ENCODE data around the gene OR2J2. TPM values are rescaled to one million over a fixed set of nuclear protein-coding genes. Genes with fewer than 3 reads are reported as not detected.

The OR2J2 gene
- total and polyA plus RNA-seq, 2 of the 13 experiments (the other 11 are each of a cell fraction or from before 2014, with no cell fraction given) = 0.36 TPM; not detected in 1

DNA sequence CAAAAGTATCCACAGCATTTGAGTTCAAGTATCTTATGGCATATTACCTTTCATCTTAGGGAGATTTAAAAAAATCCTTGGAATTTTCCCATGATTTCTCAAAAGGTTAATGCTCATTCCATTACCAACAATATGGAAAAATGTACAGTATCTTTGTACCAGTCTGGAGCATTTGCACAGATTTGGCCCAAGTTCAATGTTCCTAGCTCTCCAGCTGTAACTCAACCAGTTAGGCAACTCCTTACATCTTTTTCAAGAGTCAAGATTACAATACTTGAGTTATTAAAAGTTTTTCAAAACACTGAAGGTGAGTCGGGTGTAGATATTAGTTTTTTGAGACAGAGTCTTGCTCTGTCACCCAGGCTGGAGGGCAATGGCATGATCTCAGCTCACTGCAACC is 1.0 kb downstream of the OR2J2 start:
- Histone ChIP-seq H3K9me3 (ENCODE audit: low read length) (no peaks in the 10 kb centered on the region), H3K27ac (ENCODE audit: extremely low read length, insufficient read depth, low read length) (no peak overlapping the region), H3K79me2 (ENCODE audit: insufficient read depth, low read length) (no peaks in the 10 kb centered on the region), H3K4me3 (replicated peaks in 1 of 3; ENCODE audit: insufficient read depth in 1 of 3, low read depth in 2 of 3, low read length in 3 of 3) (no peak overlapping the region), H4K20me1 (ENCODE audit: insufficient read depth, low read length) (no peaks in the 10 kb centered on the region), H3K4me1 (ENCODE audit: insufficient read depth, low read length) (no peaks in the 10 kb centered on the region), H3K4me2 (ENCODE audit: low read depth, low read length) (no peak overlapping the region), H3K27me3 (ENCODE audit: control insufficient read depth in 1 of 2, insufficient read depth in 2 of 2, low read length in 2 of 2) (peaks cover 0 to 1% of the 10 kb centered on the region in 2 experiments; a peak in 1 of 5 replicates), H3K9ac (ENCODE audit: insufficient read depth, low read depth, low read length) (no peak overlapping the region), H2AFZ (ENCODE audit: low read length) (no peak overlapping the region), H3K36me3 (replicated peaks in 1 of 2; ENCODE audit: control insufficient read depth in 1 of 2, insufficient read depth in 2 of 2, low read length in 2 of 2) (no peaks in the 10 kb centered on the region)
- ATAC-seq = no peak
- FAIRE-seq = no peak
- no peak for DNase-seq (ENCODE audit: low spot score)
- ChIA-PET POLR2A (no interaction called here), CTCF (ENCODE audit: low intra/inter-chr PET ratio, low total read pairs) (no interaction called here)
- no TSS peak for BruUV-seq (replicated peaks)
- WGBS (ENCODE audit: low lambda C conversion rate) = 0% methylated on average over 1 of the region's 1 CpG
- no peak for TF ChIP-seq ZNF296 (CRISPR knock-in tag; conservative IDR thresholded peaks at IDR 0.05)
- no peak for TF ChIP-seq SIX1 (CRISPR knock-in tag; IDR thresholded peaks at IDR 0.05; ENCODE audit: borderline replicate concordance)
- TF ChIP-seq, protein P1, sequence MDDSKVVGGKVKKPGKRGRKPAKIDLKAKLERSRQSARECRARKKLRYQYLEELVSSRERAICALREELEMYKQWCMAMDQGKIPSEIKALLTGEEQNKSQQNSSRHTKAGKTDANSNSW (CRISPR knock-in tag; IDR thresholded peaks at IDR 0.05; ENCODE audit: borderline replicate concordance) = no peak
- TF ChIP-seq ATF7-NPFF (CRISPR knock-in tag; IDR thresholded peaks at IDR 0.05; ENCODE audit: low read depth) = no peak
- no peak for TF ChIP-seq MTF1 (CRISPR knock-in tag; IDR thresholded peaks at IDR 0.05)
- TF ChIP-seq HNRNPUL1 (IDR thresholded peaks at IDR 0.05; ENCODE audit: low read depth, low read length) = no peak
- TF ChIP-seq, protein P2, sequence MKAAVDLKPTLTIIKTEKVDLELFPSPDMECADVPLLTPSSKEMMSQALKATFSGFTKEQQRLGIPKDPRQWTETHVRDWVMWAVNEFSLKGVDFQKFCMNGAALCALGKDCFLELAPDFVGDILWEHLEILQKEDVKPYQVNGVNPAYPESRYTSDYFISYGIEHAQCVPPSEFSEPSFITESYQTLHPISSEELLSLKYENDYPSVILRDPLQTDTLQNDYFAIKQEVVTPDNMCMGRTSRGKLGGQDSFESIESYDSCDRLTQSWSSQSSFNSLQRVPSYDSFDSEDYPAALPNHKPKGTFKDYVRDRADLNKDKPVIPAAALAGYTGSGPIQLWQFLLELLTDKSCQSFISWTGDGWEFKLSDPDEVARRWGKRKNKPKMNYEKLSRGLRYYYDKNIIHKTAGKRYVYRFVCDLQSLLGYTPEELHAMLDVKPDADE (CRISPR knock-in tag; IDR thresholded peaks at IDR 0.05) = no peak
- no peak for TF ChIP-seq MLLT10 (CRISPR knock-in tag; IDR thresholded peaks at IDR 0.05)
- no peak for TF ChIP-seq KMT2A (CRISPR knock-in tag; IDR thresholded peaks at IDR 0.05)
- TF ChIP-seq MIER2 (CRISPR knock-in tag; IDR thresholded peaks at IDR 0.05) = no peak
- no peak for TF ChIP-seq ZKSCAN8 (CRISPR knock-in tag; IDR thresholded peaks at IDR 0.05; ENCODE audit: borderline replicate concordance)
- TF ChIP-seq ATM (IDR thresholded peaks at IDR 0.05; ENCODE audit: borderline replicate concordance) = no peak
- TF ChIP-seq SMAD3 (CRISPR knock-in tag; IDR thresholded peaks at IDR 0.05) = no peak
- no peak for TF ChIP-seq SRF (IDR thresholded peaks at IDR 0.05; ENCODE audit: low read depth, low read length)
- TF ChIP-seq ZNF3 (CRISPR knock-in tag; IDR thresholded peaks at IDR 0.05) = no peak
- no peak for TF ChIP-seq TCF7L2 (IDR thresholded peaks at IDR 0.05; ENCODE audit: low read depth, low read length)
- TF ChIP-seq ZNF564 (CRISPR knock-in tag; IDR thresholded peaks at IDR 0.05) = no peak
- TF ChIP-seq, protein P3, sequence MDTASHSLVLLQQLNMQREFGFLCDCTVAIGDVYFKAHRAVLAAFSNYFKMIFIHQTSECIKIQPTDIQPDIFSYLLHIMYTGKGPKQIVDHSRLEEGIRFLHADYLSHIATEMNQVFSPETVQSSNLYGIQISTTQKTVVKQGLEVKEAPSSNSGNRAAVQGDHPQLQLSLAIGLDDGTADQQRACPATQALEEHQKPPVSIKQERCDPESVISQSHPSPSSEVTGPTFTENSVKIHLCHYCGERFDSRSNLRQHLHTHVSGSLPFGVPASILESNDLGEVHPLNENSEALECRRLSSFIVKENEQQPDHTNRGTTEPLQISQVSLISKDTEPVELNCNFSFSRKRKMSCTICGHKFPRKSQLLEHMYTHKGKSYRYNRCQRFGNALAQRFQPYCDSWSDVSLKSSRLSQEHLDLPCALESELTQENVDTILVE (CRISPR knock-in tag; IDR thresholded peaks at IDR 0.05) = no peak
- TF ChIP-seq ZNF124 (CRISPR knock-in tag; IDR thresholded peaks at IDR 0.05) = no peak
- in situ Hi-C loops (cut with HindIII; ENCODE audit: extremely low pct_ligation_motif_present, low pct_unique_long_range_greater_than_20kb) (no loop called here), intact Hi-C loops (cut with micrococcal nuclease; ENCODE audit: unreplicated experiment) (no loop called here)
